ENCODE results near the gene CBX3.

GRCh38 chr7:26167303-26167934 is 34.1 kb upstream of the CBX3 start:
- no peak for TF ChIP-seq TSHZ2 (CRISPR knock-in tag; IDR thresholded peaks at IDR 0.05)
- no peak for TF ChIP-seq ZNF70 (CRISPR knock-in tag; IDR thresholded peaks at IDR 0.05)
- no peak for TF ChIP-seq RARB (CRISPR knock-in tag; IDR thresholded peaks at IDR 0.05)
- TF ChIP-seq TOX (CRISPR knock-in tag; IDR thresholded peaks at IDR 0.05; ENCODE audit: borderline replicate concordance), result no peak
- TF ChIP-seq TCF4 (CRISPR knock-in tag; IDR thresholded peaks at IDR 0.05; ENCODE audit: borderline replicate concordance), result no peak
- no peak for TF ChIP-seq CSDC2 (CRISPR knock-in tag; IDR thresholded peaks at IDR 0.05)
- no peak for TF ChIP-seq PATZ1 (CRISPR knock-in tag; IDR thresholded peaks at IDR 0.05; ENCODE audit: borderline replicate concordance)
- no peak for TF ChIP-seq CREB5 (CRISPR knock-in tag; IDR thresholded peaks at IDR 0.05; ENCODE audit: low read depth)
- TF ChIP-seq BACH2 (CRISPR knock-in tag; IDR thresholded peaks at IDR 0.05; ENCODE audit: borderline replicate concordance), result no peak
- TF ChIP-seq ZFP30 (CRISPR knock-in tag; IDR thresholded peaks at IDR 0.05), result no peak

Measured in SK-N-SH treated with all-trans-retinoic acid at 6 μM for 48 hours (cell line).